OCI-M2 (cell line): ENCODE measurements around the gene NUP54.

ENCODE experiments used
- DNase-seq: peaks from one replicate; lab custom pipeline; 2025; ENCODE audit not compliant: unreplicated experiment; lab: John Stamatoyannopoulos, UW

NUP54 gene

DNA sequence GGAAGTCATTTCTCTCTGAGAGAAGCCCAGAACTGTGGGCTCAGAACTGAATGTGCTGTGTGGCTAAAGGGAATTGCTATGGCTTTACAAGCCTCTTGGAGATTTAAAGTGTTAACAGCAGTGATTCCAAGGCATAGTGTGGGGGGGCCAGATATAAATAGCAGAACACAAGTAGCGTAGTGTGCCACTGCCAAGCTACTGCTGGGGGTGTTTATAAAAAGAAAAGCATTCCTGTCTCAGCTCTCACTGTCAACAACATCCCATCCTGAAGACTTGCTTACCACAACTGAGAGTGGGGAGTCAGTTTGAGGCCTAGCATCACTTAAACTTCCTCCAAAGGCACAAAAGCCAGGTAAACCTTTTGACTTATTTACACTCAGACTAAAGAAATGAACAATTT lies 73.7 kb downstream of the NUP54 start, which contains the start of gene ART3:
TSS of gene ART3 (plus strand) at position 242 of the 400 bp plus-strand sequence. CDS start 1,181 bp downstream, outside the sequence.
- DNase-seq = no peak

- no peak for DNase-seq
Measured at GRCh38 chr4:76072760-76073159, 75.4 kb downstream of the NUP54 start.

DNA sequence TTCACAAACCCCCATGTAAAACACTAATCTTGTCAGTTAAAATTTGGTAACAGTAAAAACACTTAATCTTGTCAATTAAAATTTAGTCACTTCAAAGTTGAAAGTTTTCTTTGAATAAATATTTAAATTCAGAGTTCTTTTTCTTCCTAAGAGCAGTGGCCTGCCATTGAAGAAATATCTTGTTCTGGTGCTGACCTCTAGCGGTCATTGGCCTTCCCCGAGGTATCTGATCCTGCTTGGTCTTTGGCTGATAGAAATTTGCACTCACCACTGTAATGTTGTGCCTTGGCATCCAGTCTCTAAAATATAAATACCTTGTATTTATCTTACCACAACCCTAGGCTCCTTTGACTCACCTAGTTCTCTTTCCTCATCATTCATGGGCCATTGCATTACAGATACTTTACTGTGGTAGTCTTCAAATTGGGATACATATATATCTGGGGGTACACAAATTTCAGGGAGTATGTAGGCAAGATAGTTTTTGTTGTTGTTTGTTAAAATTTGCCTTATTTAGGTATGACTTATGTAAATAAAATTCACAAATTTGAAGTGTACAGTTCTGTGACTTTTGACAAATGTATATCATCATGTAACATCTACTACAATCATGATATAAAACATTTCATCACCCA lies 80.4 kb downstream of the NUP54 start:
- peak; percentile 16 for DNase-seq

DNA sequence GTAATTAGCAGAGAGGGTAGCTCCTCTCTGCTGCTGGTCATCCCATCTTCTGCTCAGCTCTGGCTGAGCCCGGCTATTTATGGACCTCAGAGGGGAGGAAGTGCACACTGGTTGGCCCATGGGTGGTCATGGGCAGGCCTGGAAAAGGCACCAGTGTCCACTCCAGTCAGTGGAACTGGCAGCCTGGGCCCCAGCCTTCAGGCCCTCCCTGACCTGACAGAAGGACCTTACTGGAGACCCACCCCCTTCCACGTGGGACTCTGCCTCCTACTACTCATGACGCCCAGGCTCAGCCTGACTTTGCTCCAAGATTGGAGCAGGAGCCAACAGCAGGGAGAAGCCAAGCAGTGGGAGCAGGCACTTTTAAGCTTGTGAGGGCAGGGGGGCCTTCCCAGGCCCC lies 81.7 kb downstream of the NUP54 start:
- no peak for DNase-seq
